OCI-M2 (cell line): ENCODE data around the gene SPTBN1.

Experiments used
- DNase-seq: peaks from one replicate; lab custom pipeline; 2025; ENCODE audit not compliant: unreplicated experiment; lab: John Stamatoyannopoulos, UW

Gene SPTBN1

DNA sequence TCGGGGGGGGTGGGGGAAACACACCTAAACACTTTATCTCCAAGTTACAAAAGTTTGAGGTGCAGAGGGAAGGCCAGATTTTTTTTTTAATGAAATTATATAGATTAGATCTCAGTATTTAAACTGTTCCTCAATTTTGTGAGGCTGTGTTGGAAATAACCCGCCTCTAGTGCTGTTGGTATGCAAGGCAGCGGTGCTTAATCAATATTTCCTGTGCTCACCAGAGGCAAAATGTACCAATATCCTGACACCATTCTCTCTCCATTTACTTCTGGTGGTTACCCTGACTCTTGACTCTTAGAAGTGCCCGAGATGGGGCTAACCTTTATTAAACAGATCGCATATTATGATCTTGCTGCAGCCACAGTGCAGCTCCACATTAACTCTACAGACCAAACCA is 212.6 kb downstream of the SPTBN1 start:
- DNase-seq: no peak

DNA sequence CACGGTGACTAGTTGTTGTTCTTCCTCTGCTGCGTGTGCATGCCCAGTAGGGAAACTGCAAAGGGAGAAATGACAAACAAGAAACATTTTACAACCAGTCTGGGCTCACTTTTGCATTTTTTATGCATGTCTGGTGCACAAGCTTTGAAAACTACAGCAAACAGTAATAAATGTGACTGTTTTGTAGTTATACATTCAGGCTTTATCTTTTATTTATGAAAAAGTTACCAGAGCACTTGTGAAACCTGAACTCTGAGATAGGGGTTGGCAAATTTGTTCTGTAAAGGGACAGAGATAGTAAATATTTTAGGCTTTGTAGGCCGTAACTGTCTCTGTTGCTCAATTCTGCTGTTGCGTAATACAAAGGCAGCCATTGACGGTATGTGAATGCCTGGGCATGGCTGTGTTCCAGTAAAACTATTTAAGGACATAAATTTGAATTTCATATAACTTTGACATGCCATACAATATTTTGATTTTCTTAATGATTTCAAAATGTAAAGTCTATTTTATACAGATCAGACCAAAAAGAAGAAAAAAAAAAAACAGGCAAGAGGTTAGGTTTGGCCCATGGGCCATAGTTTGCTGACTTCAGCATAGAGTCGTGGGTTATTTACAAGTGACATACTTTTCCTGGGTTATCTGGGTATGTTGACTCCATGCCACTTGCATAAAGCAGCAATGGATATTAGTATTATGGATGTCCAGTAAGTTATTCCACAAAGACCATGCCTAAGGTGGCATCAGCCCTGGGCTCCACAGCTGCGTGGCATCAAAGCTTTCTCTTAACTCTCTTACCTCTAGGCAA is 213.8 kb downstream of the SPTBN1 start:
- DNase-seq: no peak

DNA sequence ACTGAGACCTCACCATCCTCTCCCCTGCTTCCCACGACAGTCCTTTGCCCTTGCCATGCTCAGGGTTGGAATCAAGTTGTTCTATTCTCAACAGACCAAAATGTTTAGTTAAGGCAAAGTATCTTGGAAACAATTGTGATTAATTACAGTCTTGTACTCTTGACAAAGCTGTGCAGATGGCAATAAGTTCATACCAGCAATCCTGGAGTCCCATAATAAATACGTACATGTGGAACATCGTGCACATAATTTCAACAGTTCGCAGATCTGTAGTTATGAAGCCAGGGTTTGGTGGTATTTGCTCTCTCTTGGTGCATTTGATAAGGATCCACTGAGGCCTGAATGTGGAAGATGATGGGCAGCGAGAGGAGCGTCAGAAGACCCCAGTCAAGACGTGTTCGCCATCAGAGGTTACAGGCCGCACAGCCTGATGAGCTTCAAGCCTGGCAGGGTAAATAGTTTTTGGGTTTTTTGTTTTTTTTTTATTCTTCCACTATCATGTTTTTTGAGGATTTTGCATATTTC is 214.4 kb downstream of the SPTBN1 start:
- no peak for DNase-seq

DNA sequence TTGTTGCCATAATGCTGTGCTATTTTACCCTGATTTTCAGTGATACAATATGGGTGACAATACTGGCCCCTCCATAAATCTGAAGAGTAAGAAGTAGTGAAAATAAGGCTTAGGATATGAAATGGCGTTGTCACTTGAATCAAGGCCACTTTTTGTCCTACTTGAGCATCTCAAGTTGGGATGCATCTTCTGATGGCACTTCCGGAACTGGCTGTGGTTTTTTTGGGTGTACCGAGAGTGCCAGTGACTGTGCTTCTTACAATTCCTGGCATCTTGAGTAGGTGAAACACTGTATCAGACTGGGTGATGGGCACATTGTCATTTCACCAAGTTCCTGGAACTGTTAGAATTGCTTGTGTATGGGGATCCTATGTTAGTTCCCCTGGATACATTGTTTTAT is 214.9 kb downstream of the SPTBN1 start:
- no peak for DNase-seq

DNA sequence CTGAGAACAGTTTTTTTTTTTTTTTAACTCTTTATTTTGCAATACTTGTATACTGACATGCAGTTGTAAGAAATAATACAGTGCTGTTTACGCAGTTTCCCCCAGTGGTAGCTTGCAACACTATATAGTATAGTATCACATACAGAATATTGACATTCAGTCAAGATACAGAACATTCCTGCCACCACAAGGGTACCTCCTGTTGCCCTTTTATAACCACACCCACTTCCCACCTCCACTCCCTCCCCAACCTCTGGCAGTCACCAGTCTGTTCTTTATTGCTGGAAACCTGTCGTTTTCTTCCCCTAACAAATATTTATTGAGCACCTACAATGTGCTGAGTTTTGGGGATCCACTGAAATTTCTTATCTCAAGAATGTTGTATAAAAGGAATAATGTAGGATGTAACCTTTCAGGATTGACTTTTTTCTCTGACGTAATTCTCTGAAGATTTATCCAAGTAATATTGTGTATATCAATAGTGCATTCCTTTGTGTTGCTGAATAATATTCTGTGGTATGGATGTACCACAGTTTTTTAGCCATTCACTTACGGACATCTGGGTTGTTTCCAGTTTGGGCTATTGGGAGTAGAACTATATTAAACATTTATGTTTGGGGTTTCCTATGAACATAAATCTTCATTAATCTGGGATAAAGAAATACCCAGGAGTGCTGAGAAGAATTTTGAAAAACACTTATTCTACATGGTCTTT is 215.9 kb downstream of the SPTBN1 start:
- DNase-seq: no peak

DNA sequence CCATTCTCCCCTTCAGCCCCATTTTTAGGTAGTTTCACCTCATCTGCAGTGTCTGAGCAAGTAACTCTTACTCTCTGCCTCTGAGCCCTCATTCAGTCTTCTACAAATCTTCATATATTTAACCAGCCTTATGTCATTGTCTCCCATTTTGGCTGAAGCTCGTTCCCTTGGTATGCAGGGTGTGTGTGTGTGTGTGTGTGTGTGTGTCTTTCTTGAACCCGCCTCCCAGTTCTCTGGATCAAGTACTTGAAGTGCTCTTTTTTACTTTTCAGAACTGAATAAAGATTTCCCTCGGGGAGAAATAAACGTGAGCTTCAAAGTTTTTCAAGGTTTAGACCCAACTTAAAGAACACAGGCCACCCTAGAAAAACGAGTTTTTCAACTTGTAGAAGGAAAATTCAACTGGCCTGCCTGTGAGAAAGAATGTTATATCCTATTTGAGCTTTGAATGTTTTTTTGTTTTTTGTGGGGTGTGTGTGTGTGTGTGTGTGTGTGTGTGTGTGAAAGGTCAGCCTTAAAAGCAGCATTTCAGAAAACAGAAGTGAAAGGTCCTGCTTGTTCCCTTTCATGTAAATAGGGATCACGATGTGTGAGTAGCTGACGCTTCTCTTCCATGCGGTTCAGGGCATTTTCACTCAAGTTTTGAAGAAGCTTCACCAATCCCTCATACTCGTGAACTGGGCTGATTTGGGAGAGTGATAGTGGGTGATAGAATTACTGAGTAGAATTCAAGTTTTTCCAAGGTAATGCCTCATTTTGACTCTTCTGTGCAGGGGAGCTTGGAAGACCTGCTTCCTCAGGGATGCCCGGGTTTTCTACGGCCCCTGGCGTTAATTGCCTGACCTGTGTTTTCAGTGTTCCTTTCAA is 216.7 kb downstream of the SPTBN1 start:
- no peak for DNase-seq

DNA sequence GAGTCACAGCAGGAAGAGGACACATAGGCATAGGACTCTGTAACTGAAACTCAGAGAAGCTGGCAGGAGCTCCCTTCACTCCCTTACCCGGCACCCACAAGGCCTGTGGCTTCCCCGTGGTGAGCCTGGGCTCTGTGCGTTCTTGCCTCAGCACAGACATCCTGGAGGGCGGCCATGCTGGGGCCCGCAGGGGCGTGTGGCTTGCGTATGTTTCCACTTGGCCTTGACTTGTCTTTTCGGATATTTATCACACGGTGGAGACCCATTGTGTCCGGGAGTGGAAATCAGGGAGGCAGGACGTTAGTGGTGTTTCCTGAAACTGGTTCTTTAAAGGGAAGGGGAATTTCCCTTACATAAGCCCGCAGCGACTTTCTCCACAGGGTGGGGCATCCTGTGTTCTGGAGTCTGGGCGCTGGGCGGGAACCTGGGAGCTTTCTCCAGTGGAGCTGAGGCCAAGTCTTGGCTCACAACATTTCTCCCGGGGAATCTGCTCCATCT is 217.4 kb downstream of the SPTBN1 start:
- no peak for DNase-seq

DNA sequence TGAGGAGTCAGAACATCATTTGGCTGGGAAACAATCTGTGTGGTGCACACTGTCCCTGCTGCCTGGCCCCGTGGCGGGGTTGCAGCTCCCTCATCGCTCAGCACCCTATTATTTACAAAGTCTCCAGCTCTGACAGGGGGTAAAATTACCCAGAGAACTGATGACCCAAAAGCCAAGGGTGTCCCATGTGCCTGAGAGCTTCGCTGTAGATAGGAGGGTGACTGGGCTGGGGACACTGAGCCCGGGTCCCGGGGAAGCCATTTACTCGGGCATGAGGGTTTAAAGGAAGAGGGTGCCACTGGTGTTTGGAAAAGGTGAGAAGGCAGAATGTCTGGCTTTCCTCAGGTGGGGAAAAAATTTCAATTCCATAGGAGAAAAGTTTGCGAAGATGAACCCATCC is 219.2 kb downstream of the SPTBN1 start:
- no peak for DNase-seq

DNA sequence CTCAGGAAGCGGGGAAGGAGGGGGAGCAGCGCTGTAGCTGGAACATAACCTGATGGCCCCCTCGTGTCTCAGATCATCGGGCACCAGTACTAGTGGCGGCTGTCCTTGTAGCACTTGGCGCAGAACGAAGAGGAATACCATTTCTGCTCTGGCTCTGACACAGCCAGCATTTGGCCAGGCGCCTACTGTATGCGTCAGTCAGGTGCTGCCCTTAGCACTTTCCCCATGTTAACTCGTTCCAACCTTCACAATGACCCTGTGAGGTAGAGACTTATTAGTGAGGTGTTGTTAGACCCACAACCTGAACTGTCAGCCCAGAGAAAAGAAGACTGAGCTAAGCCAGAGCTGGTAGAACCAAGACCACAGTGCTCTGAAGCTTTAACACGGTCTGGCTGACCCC is 219.6 kb downstream of the SPTBN1 start:
- no peak for DNase-seq

DNA sequence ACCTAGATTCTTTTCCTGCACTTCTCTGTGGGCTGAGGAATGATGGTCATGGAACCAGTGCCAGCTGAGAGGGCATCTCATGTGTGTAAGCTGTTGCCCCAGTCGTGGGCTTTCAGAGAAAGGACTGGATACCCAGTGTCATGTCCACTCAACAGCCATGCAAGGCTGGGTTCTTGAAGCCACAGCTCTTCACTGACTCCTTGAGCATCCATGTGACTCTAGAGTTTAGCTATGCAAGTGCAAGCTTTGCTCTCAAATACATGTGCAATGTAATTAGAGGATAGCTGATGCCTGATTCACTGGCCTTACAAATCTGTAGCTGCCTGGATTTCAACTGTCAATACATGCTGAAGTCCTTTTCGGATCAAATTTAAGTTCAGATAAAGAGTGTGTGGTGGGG is 220.5 kb downstream of the SPTBN1 start:
- DNase-seq: no peak

DNA sequence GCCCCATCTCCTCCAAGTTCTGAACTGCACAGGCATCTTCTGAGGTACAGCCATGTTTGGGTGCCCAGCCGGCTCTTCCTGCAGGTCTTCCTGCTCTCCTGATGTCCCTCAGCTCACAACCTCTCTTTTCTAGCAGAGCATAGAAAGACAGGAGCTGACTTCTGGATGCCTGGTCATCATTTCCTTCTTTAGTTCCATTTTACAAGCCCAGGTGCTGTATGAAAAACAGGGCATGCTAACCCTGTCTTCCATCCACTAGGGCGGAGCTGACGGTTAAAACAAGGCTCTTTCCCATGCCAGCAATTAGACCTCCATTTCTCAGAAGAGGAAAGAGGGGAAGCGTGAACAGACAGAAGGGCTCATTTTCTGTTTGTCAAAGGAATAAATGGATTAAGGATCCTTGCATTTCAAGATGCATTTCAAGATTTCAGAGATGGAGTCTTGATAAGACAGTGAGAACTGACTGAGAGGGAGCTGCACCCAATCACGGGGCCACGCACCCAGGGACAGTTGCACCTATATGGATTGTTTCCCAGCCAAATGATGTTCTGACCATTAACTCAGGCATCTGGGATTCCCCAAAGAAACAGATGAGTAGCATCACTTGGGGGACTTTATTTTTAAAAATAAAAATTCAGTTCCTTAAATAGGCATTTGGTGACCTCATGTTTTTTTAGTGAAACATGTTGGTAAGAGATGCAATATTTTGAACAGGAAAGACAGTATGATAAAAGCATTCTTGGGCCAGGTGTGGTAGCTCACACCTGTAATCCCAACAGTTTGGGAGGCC is 221.5 kb downstream of the SPTBN1 start:
- no peak for DNase-seq

DNA sequence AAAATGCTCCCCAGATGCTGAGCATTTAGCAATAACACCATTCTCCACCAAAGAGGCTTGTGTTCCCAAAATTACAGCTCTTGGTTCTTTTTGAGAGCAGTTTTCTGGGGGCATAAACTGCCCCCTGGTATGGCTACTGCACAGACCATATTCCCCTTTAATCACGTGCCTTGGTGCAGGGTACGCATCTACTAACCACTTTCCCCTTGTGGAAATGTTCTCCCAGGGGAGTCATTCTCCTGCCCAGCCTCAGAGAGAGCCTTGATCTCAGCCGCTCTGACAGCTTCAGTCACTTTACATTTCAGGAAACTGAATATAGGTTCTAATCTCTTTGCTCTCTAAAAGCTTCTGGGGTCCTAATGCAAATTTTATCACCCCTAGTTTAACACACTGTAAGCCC is 222.6 kb downstream of the SPTBN1 start:
- no peak for DNase-seq

DNA sequence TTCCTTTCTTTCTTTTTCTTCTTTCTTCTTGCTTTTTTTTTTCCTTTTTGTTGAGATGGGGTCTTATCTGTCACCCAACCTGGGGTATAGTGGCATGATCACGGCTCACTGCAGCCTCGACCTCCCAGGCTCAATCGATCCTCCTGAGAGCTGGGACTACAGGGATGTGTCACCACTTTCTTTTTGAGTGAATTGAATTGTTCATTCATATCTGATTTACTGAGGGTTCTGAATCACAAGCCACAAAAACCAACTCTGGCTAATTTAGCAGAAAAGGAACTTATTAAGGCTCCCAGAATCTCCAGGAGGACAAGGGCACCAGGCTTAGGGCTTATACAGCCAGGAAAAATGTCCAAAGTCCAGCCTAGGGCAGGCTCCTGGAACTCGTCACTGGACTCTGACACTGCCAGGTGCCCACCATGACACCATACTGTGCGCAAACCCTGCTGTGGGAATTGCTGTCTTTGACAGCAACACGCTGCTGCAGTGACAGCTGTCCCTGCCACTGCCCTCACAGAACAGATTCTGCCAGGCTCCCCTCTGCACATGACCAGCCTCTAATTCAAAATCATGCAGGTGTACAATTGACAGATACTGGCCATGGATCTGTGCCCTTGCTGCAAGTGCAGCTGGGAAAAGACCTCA is 224.4 kb downstream of the SPTBN1 start:
- no peak for DNase-seq

DNA sequence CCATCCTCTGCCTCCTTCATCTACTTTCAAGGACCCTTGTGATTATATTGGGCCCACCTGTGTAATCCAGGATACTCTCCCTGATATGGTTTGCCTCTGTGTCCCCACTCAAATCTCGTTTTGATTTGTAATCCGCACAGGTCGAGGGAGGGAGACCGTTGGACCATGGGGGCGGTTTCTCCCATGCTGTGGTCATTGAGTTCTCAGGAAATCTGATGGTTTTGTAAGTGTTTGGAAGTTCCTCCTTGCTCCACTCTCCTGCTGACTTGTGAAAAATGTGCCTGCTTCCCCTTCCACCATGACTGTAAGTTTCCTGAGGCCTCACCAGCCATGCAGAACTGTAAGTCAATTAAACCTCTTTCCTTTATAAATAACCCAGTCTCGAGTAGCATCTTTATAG is 225.3 kb downstream of the SPTBN1 start:
- no peak for DNase-seq

DNA sequence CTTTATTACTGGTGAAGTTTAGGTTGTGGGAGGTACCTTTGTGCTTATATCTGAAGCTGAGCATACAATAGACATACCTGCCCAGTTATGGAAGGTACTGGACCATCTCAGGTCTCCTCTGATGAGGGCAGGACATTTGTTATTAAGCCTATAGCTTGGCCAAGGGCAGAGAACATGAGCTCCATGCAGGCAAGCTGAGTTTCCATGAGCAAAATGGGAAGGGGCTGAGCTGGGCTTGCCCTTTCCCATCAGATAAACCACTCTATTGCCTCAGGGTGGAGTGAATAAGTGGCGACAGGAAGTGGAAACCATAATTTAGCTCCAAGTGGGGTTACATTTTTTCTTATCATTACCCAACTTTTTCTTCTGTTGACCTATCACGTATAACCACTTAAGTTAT is 227.5 kb downstream of the SPTBN1 start:
- no peak for DNase-seq

DNA sequence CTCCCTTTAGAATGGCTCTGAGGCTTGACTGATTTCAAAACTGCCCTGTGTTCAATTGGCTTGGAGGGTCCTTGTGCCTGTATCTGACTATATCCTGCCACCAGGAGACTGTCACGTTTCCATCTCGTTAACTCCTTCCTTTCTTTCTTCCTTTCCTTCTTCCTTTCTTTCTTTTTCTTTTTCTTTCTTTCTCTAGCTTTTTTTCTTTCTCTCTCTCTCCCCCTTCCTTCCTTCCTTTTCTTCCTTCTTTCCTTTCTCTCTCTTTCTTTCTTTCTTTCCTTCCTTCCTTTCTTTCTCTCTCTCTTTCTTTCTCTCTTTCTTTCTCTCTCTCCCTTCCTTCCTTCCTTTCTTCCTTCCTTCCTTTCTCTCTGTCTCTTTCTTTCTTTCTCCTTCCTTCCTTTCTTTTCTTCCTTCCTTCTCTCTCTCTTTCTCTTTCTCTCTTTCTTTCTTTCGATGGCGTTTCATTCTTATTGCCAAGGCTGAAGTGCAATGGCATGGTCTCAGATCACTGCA is 229.2 kb downstream of the SPTBN1 start:
- DNase-seq: no peak

DNA sequence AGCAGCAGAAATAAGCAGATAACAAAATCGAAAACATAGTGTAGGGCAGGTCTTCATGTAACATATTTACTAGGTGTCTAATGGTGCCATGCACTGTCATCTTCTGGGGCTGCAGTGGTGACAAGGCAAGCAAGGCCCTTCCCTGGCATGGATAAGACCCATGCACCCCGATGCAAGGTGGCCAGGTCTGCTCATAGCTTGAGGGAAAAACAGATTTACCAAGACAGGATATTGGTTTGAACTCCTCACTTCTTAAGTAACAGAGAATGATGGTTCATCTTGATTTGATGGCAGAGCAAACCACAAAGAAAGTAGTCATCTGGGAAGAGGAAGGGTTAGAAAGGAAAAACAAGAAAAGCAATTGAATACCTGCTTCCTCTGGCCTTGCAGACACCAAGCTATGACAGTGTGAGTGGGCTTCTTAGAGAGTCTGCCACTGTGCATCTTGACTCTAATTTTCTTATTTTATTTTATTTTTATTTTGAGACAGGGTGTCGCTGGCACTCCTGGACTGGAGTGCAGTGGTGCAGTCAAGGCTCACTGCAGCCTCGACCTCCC is 231.5 kb downstream of the SPTBN1 start:
- DNase-seq: no peak

DNA sequence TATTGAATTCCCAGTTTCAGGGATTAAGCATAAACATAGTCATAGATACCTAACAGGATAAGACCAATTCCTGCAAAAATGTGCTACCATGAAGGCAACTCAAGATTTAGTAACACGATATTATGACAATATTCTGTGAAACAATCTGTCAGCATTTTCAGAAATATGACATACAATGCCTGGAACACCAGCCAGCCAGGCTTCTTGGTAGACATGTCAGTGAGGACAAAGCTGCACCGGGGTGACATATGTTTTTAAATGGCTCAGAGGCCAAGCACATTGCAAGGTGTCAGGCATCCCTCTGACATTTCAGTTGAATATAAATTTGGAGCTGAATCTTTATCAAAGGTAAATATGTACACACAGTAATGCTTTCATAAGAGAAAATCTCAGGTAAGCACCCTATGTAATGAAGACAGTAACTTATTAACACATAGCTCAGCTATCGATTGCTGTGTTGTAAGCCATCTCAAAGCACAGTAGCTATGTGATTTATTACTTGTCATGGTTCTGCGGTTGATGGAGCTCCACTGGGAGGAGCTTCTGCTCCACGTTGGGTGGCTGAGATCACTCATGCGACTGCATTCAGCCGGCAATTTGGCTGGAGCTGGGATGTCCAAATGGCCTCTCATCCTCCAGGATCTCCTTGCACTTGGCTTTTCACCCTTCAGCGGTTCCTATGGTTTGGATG is 235.5 kb downstream of the SPTBN1 start:
- DNase-seq: no peak

DNA sequence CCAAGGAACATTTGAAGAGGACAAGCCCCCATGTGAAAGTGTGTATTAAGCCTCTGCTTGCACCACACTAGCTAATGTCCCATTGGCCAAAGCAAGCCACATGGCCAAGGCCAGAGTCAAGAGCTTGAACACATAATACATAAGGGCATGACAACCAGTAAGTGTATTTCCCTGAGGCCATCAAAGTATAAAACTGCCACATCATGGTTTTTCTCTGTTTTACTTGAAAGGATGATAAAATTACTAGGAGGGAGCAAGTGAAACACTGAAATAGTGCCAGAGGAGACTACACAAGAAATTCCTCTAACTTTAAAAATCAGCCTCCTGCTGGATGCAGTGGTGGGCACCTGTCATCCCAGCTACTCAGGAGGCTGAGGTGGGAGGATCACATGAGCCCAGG is 236.4 kb downstream of the SPTBN1 start:
- DNase-seq: no peak
